Globus pallidus (tissue), 1 donor: Measurements from ENCODE around the gene USP10.
A peak's percentile ranks its signal among the peaks of the same experiment; 100 is the strongest.
"Not testable (repeated sequence)": the region's sequence is repeated elsewhere in the genome, so short reads cannot be mapped to it uniquely, and the experiment has no call there.

Experiments used
- DNase-seq: peaks from one replicate; pipeline ENCODE4 v3.0.0-alpha.2; 2015; ENCODE audit warnings: low spot score

The USP10 gene

GRCh38 chr16:84726669-84727467 is 27.1 kb downstream of the USP10 start:
- DNase-seq = peak; percentile 50

GRCh38 chr16:84728853-84729424 is 29.1 kb downstream of the USP10 start:
- no peak for DNase-seq

- DNase-seq = no peak
Measured at GRCh38 chr16:84729716-84730320, 30.0 kb downstream of the USP10 start.

- no peak for DNase-seq
Measured at GRCh38 chr16:84730406-84731106, 30.8 kb downstream of the USP10 start.

GRCh38 chr16:84732332-84732673 is 32.5 kb downstream of the USP10 start:
- DNase-seq = not testable (repeated sequence)

GRCh38 chr16:84732674-84733352 is 33.0 kb downstream of the USP10 start:
- no peak for DNase-seq

GRCh38 chr16:84735849-84736586 is 36.2 kb downstream of the USP10 start:
- no peak for DNase-seq

GRCh38 chr16:84737192-84738011 is 37.6 kb downstream of the USP10 start:
- DNase-seq = no peak

- DNase-seq = peak; percentile 80
Measured at GRCh38 chr16:84738255-84739038, 38.6 kb downstream of the USP10 start.

- DNase-seq = no peak
Measured at GRCh38 chr16:84739349-84740124, 39.7 kb downstream of the USP10 start.

- DNase-seq = peak; percentile 56
Measured at GRCh38 chr16:84740596-84741116, 40.9 kb downstream of the USP10 start.

- peak; percentile 70 for DNase-seq
Measured at GRCh38 chr16:84741340-84741830, 41.6 kb downstream of the USP10 start.

GRCh38 chr16:84742641-84743092 is 42.9 kb downstream of the USP10 start:
- no peak for DNase-seq

GRCh38 chr16:84746231-84746630 is 46.4 kb downstream of the USP10 start:
- DNase-seq = no peak

- no peak for DNase-seq
Measured at GRCh38 chr16:84746875-84747274, 47.1 kb downstream of the USP10 start.

- not testable (repeated sequence) for DNase-seq
Measured at GRCh38 chr16:84748247-84748646, 48.4 kb downstream of the USP10 start.

- DNase-seq = no peak
Measured at GRCh38 chr16:84749072-84749471, 49.3 kb downstream of the USP10 start.

- DNase-seq = no peak
Measured at GRCh38 chr16:84749815-84750214, 50.0 kb downstream of the USP10 start.
